ENCODE measurements around the gene SMIM13. TPM values are rescaled to one million over a fixed set of nuclear protein-coding genes. Genes with fewer than 3 reads are reported as not detected.
A peak's percentile ranks its signal among the peaks of the same experiment; 100 is the strongest.
"Not testable (repeated sequence)": the region's sequence is repeated elsewhere in the genome, so short reads cannot be mapped to it uniquely, and the experiment has no call there.

SMIM13 gene
- total and polyA plus RNA-seq, 2 of the 4 experiments (the other 2 are of a cell fraction), result 5.4 to 10.0 TPM

DNA sequence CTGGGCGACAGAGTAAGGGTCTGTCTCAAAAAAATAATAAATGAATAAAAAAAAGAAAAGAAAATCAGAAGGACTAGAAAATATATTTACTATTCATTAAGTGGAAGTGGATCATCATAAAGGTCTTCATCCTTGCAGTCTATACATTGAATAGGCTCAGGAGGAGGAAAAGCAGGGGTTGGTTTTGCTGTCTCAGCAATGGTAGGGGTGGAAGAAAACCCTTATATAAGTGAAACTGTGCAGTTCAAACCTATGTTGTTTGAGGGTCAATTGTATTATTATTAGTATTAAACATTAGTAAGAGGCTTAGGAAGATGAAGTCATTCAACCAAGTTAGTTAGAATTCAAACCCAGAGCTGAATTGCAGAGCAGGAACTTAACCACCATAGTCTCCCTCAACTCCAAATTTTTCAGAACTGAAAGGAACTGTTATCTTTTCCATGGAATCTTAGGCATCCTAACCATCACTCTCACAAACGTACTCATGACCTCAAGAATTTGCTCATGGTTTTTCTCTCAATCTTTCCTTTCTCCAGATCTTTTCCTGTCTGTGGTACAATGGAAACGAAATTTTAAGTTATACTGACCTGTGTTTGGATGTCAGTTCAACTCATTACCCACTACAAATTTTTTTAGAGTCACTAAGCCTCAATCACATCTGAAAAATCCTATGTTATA lies 7.7 kb upstream of the SMIM13 start:
- POLR2A ChIA-PET (ENCODE audit: unreplicated experiment), result no interaction called here
- DNase-seq, result peak; percentile 79

DNA sequence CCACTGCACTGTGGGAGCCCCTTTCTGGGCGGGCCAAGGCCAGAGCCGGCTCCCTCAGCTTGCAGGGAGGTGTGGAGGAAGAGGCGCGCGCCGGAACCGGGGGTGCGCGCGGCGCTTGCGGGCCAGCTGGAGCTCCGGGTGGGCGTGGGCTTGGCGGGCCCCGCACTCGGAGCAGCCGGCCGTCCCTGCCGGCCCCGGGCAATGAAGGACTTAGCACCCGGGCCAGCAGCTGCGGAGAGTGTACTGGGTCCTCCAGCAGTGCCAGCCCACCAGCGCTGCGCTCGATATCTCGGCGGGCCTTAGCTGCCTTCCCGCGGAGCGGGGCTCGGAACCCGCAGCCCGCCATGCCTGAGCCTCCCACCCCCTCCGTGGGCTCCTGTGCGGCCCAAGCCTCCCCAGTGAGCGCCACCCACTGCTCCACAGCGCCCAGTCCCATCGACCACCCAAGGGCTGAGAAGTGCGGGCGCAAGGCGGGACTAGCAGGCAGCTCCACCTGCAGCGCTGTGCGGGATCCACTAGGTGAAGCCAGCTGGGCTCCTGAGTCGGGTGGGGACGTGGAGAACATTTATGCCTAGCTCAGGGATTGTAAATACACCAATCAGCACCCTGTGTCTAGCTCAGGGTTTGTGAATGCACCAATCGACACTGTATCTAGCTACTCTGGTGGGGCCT lies 6.4 kb upstream of the SMIM13 start:
- intact Hi-C loops (cut with micrococcal nuclease); DNase-seq; H3K23ac ChIP-seq (ENCODE audit: low read depth, low read length); H3K9ac ChIP-seq (ENCODE audit: low read depth, low read length); H3K4me1 ChIP-seq (ENCODE audit: control insufficient read depth, insufficient read depth, low read length); CTCF ChIA-PET; H2AK5ac ChIP-seq (ENCODE audit: low read depth, low read length); H2AK9ac ChIP-seq (replicated peaks; ENCODE audit: low read depth, low read length, poor library complexity); H2BK20ac ChIP-seq (ENCODE audit: low read depth, low read length); H3K4me2 ChIP-seq (ENCODE audit: low read depth, low read length); H3K4ac ChIP-seq (ENCODE audit: low read depth, low read length); H3K56ac ChIP-seq (ENCODE audit: extremely low read depth, insufficient read depth, low read length); H3K4me3 ChIP-seq (ENCODE audit: insufficient read depth, low read depth, low read length); H2BK5ac ChIP-seq (ENCODE audit: low read depth, low read length, poor library complexity, severe bottlenecking); H2AFZ ChIP-seq (replicated peaks; ENCODE audit: low read length, poor library complexity); H4K20me1 ChIP-seq (ENCODE audit: insufficient read depth, low read length); H4K91ac ChIP-seq (ENCODE audit: insufficient read depth, low read depth, low read length); in situ Hi-C loops (cut with MboI; ENCODE audit: low sequenced_read_pairs); ATAC-seq (ENCODE audit: low read depth); dilution Hi-C loops (cut with HindIII; ENCODE audit: low sequenced_read_pairs, unreplicated experiment); H3K9me3 ChIP-seq (ENCODE audit: control insufficient read depth, insufficient read depth, low read length); H4K8ac ChIP-seq (ENCODE audit: low read depth in 2 of 2, low read length in 2 of 2); H3K79me1 ChIP-seq (ENCODE audit: low read depth in 1 of 2, low read length in 2 of 2); H3K27ac ChIP-seq (ENCODE audit: insufficient read depth, low read length); H3K14ac ChIP-seq (replicated peaks; ENCODE audit: low read depth, low read length); H3K27me3 ChIP-seq (ENCODE audit: control insufficient read depth, insufficient read depth, low read length); H3K36me3 ChIP-seq (ENCODE audit: control insufficient read depth, insufficient read depth, low read length); H3K18ac ChIP-seq (ENCODE audit: low read depth, low read length); POLR2A ChIA-PET (ENCODE audit: unreplicated experiment); H4K5ac ChIP-seq (ENCODE audit: low read depth, low read length); BruUV-seq (replicated peaks): not testable (repeated sequence)
- H2BK120ac ChIP-seq (ENCODE audit: low read depth, low read length), result peak overlapping the region; percentile 79; the same call in 1 of the 2 replicates
- peaks cover 14% of the 10 kb centered on the region for H3K9me1 ChIP-seq (ENCODE audit: insufficient read depth, low read length)
- WGBS, 2 experiments (ENCODE audit: extremely low coverage in 2 of 2, insufficient read length in 1 of 2), result 87% methylated on average over 9 of the region's 47 CpGs; no CpG with 5 or more reads in 1 of the 2 experiments
- 0 out of 3 replicates have a peak overlapping the region, but pooled peaks have one; percentile 62 for H2BK15ac ChIP-seq (ENCODE audit: low read depth, low read length)

More for the DNA sequence above, 7.7 kb upstream of the SMIM13 start:
- 0 out of 2 replicates have a peak overlapping the region, but pooled peaks have one; percentile 82 for H2AK5ac ChIP-seq (ENCODE audit: low read depth, low read length)
- CTCF ChIA-PET, result no interaction called here
- H3K36me3 ChIP-seq (ENCODE audit: control insufficient read depth, insufficient read depth, low read length), result no peaks in the 10 kb centered on the region
- 0 out of 2 replicates have a peak overlapping the region, but pooled peaks have one; percentile 33 for H3K14ac ChIP-seq (replicated peaks; ENCODE audit: low read depth, low read length)
- peak; percentile 45; the same call in 1 of the 2 replicates for TF ChIP-seq MAFK (IDR thresholded peaks at IDR 0.05; ENCODE audit: low read depth, low read length)
- TF ChIP-seq NFE2L2 (IDR thresholded peaks at IDR 0.05; ENCODE audit: low read depth, low read length), result no peak
- no peak for TF ChIP-seq MXI1 (IDR thresholded peaks at IDR 0.05; ENCODE audit: borderline replicate concordance, low read depth, low read length)
- H3K9me3 ChIP-seq (ENCODE audit: control insufficient read depth, insufficient read depth, low read length), result no peaks in the 10 kb centered on the region
- peak; percentile 89 for ATAC-seq (ENCODE audit: low read depth)
- peaks cover 0 to 7% of the 10 kb centered on the region in 2 experiments; a peak in 1 of 4 replicates for H3K79me1 ChIP-seq (ENCODE audit: low read depth in 1 of 2, low read length in 2 of 2)
- peak overlapping the region; percentile 79 for H2BK120ac ChIP-seq (ENCODE audit: low read depth, low read length)
- no peak overlapping the region for H2AFZ ChIP-seq (replicated peaks; ENCODE audit: low read length, poor library complexity)
- peak overlapping the region; percentile 60 for H3K4ac ChIP-seq (ENCODE audit: low read depth, low read length)
- peak overlapping the region; percentile 80; the same call in 1 of the 2 replicates for H3K27ac ChIP-seq (ENCODE audit: insufficient read depth, low read length)
- peak overlapping the region; percentile 77 for H2BK5ac ChIP-seq (ENCODE audit: low read depth, low read length, poor library complexity, severe bottlenecking)
- BruUV-seq (replicated peaks), result no TSS peak
- H3K4me2 ChIP-seq (ENCODE audit: low read depth, low read length), result no peak overlapping the region
- no peak overlapping the region for H3K4me3 ChIP-seq (ENCODE audit: insufficient read depth, low read depth, low read length)
- dilution Hi-C loops (cut with HindIII; ENCODE audit: low sequenced_read_pairs, unreplicated experiment) (no loop called here), intact Hi-C loops (cut with micrococcal nuclease) (no loop called here), in situ Hi-C loops (cut with MboI; ENCODE audit: low sequenced_read_pairs) (no loop called here)
- no peaks in the 10 kb centered on the region for H4K20me1 ChIP-seq (ENCODE audit: insufficient read depth, low read length)
- peak overlapping the region; percentile 97 for H3K18ac ChIP-seq (ENCODE audit: low read depth, low read length)
- H2BK20ac ChIP-seq (ENCODE audit: low read depth, low read length), result peak overlapping the region; percentile 75
- peak overlapping the region in 1 of 2 experiments; percentile 63; a peak in 2 of 4 replicates for H4K8ac ChIP-seq (ENCODE audit: low read depth in 2 of 2, low read length in 2 of 2)
- no peak overlapping the region; the same call in 2 of the 3 replicates for H2BK15ac ChIP-seq (ENCODE audit: low read depth, low read length)
- no peak overlapping the region for H2AK9ac ChIP-seq (replicated peaks; ENCODE audit: low read depth, low read length, poor library complexity)
- peak overlapping the region; percentile 74 for H4K5ac ChIP-seq (ENCODE audit: low read depth, low read length)
- no peak overlapping the region for H3K56ac ChIP-seq (ENCODE audit: extremely low read depth, insufficient read depth, low read length)
- no CpG with 5 or more reads among the region's 3 CpGs for WGBS, 2 experiments (ENCODE audit: extremely low coverage in 2 of 2, insufficient read length in 1 of 2)
- H3K4me1 ChIP-seq (ENCODE audit: control insufficient read depth, insufficient read depth, low read length), result peaks cover 5% of the 10 kb centered on the region; the same call in 1 of the 2 replicates
- H3K9me1 ChIP-seq (ENCODE audit: insufficient read depth, low read length), result peaks cover 14% of the 10 kb centered on the region
- no peak overlapping the region for H3K23ac ChIP-seq (ENCODE audit: low read depth, low read length)
- no peak overlapping the region for H4K91ac ChIP-seq (ENCODE audit: insufficient read depth, low read depth, low read length)
- no peak overlapping the region; the same call in 1 of the 2 replicates for H3K9ac ChIP-seq (ENCODE audit: low read depth, low read length)
- H3K27me3 ChIP-seq (ENCODE audit: control insufficient read depth, insufficient read depth, low read length), result no peaks in the 10 kb centered on the region
